A673 (cell line): ENCODE data around the gene ALDH16A1. TPM values are rescaled to one million over a fixed set of nuclear protein-coding genes. Genes with fewer than 3 reads are reported as not detected.

Experiments
- BruUV-seq: library from RNA; stranded (reverse); fragments of 400-500 nt; replicated peaks from 2 replicates; lab custom pipeline; 2021; lab: Mats Ljungman, UMichigan
- CTCF ChIA-PET: fragments of 300-600 bp; sonication (Branson Sonifier 250); formaldehyde crosslinking; loops from one replicate; lab custom pipeline; 2022; ENCODE audit warnings: antibody characterized with exemption; lab: Charles Lee
- POLR2A ChIA-PET: fragments of 300-600 bp; sonication (Branson Sonifier 250); formaldehyde crosslinking; loops from one replicate; lab custom pipeline; 2022; ENCODE audit warnings: antibody characterized with exemption; ENCODE audit not compliant: low non-redundant PET; lab: Charles Lee
- DNase-seq: peaks from one replicate; pipeline ENCODE4 v3.0.0-alpha.2; 2015; ENCODE audit warnings: low spot score
- H3K27ac ChIP-seq: fragments of 200-600 bp; sonication (generic); 2 replicates; pipeline ENCODE4 v1.5.1; 2016; ENCODE audit warnings: mixed run types, low read depth, mild to moderate bottlenecking, mixed read lengths, antibody characterized with exemption, low read length; ENCODE audit not compliant: poor library complexity, severe bottlenecking
- H3K27me3 ChIP-seq: fragments of 200-600 bp; sonication (generic); replicated peaks from 2 replicates; pipeline ENCODE4 v1.6.1; 2017; ENCODE audit warnings: mixed run types, low read depth, mild to moderate bottlenecking, mixed read lengths, antibody characterized with exemption, low read length; ENCODE audit not compliant: insufficient read depth, poor library complexity
- H3K36me3 ChIP-seq: fragments of 200-600 bp; sonication (generic); 2 replicates; pipeline ENCODE4 v1.6.1; 2016; ENCODE audit warnings: mixed run types, mild to moderate bottlenecking, mixed read lengths, antibody characterized with exemption, low read length; ENCODE audit not compliant: insufficient read depth, poor library complexity, severe bottlenecking
- H3K4me1 ChIP-seq: fragments of 200-600 bp; sonication (generic); 2 replicates; pipeline ENCODE4 v1.6.1; 2017; ENCODE audit warnings: mixed run types, mild to moderate bottlenecking, mixed read lengths, antibody characterized with exemption, low read length; ENCODE audit not compliant: insufficient read depth, poor library complexity, severe bottlenecking
- H3K4me3 ChIP-seq: fragments of 200-600 bp; sonication (generic); 2 replicates; pipeline ENCODE4 v1.5.1; 2016; ENCODE audit warnings: low read depth, mixed run types, mild to moderate bottlenecking, mixed read lengths, low read length; ENCODE audit not compliant: poor library complexity, severe bottlenecking
- H3K9me3 ChIP-seq: fragments of 200-600 bp; sonication (generic); 2 replicates; pipeline ENCODE4 v1.6.1; 2016; ENCODE audit warnings: mixed run types, low read depth, mild to moderate bottlenecking, mixed read lengths, antibody characterized with exemption, low read length; ENCODE audit not compliant: poor library complexity, severe bottlenecking
- EZH2 ChIP-seq: fragments of 200-600 bp; sonication (generic); IDR thresholded peaks from 2 replicates; pipeline ENCODE4 v1.6.1; 2017; ENCODE audit warnings: borderline replicate concordance, low read depth, mild to moderate bottlenecking, mixed read lengths, antibody characterized with exemption, low read length; ENCODE audit not compliant: poor library complexity, severe bottlenecking
- intact Hi-C: fragments of 100-400 bp; cut with micrococcal nuclease; formaldehyde crosslinking; loops from one replicate; pipeline ENCODE4 v1.10.0; 2022; ENCODE audit not compliant: unreplicated experiment
- total RNA-seq: library from RNA; stranded (reverse); gene quantifications from 2 replicates; pipeline ENCODE4 v1.2.3, GENCODE V29; 2021
- TF ChIP-seq, protein P1 (sequence below): fragments of 300-800, 200-600 bp; sonication (generic); conservative IDR thresholded peaks from 2 replicates; pipeline ENCODE4 v1.5.1; 2017; ENCODE audit warnings: low read depth, mild to moderate bottlenecking, antibody characterized with exemption, low read length, moderate library complexity, mixed read lengths

ALDH16A1 gene
- total RNA-seq, 1 experiment from 2014 or later: 23.2 TPM

DNA sequence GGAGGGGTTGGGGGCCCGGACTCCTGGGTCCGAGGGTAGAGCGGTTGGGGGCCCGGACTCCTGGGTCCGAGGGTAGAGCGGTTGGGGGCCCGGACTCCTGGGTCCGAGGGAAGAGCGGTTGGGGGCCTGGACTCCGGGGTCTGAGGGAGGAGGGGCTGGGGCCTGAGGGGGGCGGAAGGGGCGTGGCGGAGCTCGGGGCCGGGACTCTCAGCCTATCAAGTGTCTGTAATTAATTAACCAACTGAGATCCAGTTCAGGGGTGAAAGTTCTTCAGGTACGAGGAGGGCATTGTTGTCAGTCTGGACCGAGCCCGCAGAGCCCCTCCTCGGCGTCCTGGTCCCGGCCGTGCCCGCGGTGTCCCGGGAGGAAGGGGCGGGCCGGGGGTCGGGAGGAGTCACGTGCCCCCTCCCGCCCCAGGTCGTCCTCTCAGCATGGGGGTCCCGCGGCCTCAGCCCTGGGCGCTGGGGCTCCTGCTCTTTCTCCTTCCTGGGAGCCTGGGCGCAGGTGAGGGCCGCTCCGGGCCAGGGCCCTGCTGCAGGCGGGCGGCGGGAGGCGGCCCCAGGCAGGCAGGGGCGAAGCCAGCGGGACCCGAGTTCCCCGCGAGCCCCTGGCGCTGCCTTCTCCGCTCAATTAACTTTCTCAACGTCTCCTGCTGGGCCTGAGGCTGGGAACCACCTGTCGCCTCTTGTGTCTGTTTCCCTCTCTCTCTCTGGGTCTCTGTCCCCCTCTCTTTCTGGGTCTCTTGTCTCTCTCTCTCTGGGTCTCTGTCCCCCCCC is 60.1 kb downstream of the ALDH16A1 start:
- H3K4me3 ChIP-seq: peak overlapping the region; percentile 84
- no peaks in the 10 kb centered on the region for H3K27me3 ChIP-seq
- H3K36me3 ChIP-seq: peaks cover 26% of the 10 kb centered on the region
- CTCF ChIA-PET: interaction anchor here (0.5 to 0.7 kb wide), 3 partner anchors 9 to 15 kb away, joined by 3 to 7 read pairs (median 4); partner anchors contain the start of gene RCN3
- BruUV-seq: no TSS peak
- peak overlapping the region; percentile 95 for H3K27ac ChIP-seq
- peak; percentile 86 for DNase-seq
- TF ChIP-seq, protein P1, sequence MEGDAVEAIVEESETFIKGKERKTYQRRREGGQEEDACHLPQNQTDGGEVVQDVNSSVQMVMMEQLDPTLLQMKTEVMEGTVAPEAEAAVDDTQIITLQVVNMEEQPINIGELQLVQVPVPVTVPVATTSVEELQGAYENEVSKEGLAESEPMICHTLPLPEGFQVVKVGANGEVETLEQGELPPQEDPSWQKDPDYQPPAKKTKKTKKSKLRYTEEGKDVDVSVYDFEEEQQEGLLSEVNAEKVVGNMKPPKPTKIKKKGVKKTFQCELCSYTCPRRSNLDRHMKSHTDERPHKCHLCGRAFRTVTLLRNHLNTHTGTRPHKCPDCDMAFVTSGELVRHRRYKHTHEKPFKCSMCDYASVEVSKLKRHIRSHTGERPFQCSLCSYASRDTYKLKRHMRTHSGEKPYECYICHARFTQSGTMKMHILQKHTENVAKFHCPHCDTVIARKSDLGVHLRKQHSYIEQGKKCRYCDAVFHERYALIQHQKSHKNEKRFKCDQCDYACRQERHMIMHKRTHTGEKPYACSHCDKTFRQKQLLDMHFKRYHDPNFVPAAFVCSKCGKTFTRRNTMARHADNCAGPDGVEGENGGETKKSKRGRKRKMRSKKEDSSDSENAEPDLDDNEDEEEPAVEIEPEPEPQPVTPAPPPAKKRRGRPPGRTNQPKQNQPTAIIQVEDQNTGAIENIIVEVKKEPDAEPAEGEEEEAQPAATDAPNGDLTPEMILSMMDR: no peak
- no peak for TF ChIP-seq EZH2
- intact Hi-C loops: loop anchor here (10.0 kb wide), 1 partner anchor 1222 kb away; no protein-coding TSS in a partner anchor
- no peaks in the 10 kb centered on the region for H3K9me3 ChIP-seq
- peaks cover 42% of the 10 kb centered on the region for H3K4me1 ChIP-seq
- POLR2A ChIA-PET: no interaction called here

DNA sequence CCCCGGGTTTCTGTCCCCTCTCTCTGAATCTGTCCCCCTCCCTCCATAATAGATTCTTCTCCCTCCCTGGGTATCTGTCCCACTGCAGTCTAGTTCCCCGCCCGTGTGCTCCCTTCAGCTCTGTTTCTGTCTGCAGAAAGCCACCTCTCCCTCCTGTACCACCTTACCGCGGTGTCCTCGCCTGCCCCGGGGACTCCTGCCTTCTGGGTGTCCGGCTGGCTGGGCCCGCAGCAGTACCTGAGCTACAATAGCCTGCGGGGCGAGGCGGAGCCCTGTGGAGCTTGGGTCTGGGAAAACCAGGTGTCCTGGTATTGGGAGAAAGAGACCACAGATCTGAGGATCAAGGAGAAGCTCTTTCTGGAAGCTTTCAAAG is 60.7 kb downstream of the ALDH16A1 start:
- DNase-seq: no peak
- BruUV-seq: TSS peak; percentile 47
- Histone ChIP-seq H3K4me3 (peak overlapping the region; percentile 84), H3K36me3 (peaks cover 29% of the 10 kb centered on the region), H3K4me1 (peaks cover 42% of the 10 kb centered on the region), H3K9me3 (no peaks in the 10 kb centered on the region), H3K27ac (peak overlapping the region; percentile 95), H3K27me3 (no peaks in the 10 kb centered on the region)
- POLR2A ChIA-PET: no interaction called here
- no peak for TF ChIP-seq EZH2
- TF ChIP-seq, protein P1: no peak
- intact Hi-C loops: loop anchor here (10.0 kb wide), 1 partner anchor 1221 kb away; no protein-coding TSS in a partner anchor
- CTCF ChIA-PET: no interaction called here

DNA sequence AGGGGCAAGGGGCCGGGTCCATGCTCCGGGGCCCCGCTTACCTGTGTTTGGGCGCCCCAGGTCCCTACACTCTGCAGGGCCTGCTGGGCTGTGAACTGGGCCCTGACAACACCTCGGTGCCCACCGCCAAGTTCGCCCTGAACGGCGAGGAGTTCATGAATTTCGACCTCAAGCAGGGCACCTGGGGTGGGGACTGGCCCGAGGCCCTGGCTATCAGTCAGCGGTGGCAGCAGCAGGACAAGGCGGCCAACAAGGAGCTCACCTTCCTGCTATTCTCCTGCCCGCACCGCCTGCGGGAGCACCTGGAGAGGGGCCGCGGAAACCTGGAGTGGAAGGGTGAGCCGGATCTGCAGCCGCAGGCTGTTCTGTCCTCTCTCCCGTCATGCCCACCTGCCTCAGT is 61.1 kb downstream of the ALDH16A1 start:
- H3K27ac ChIP-seq: peak overlapping the region; percentile 95
- H3K9me3 ChIP-seq: no peaks in the 10 kb centered on the region
- TF ChIP-seq, protein P1: no peak
- TF ChIP-seq EZH2: no peak
- CTCF ChIA-PET: no interaction called here
- no TSS peak for BruUV-seq
- POLR2A ChIA-PET: no interaction called here
- intact Hi-C loops: loop anchor here (10.0 kb wide), 1 partner anchor 1221 kb away; no protein-coding TSS in a partner anchor
- no peak for DNase-seq
- H3K4me1 ChIP-seq: peaks cover 39% of the 10 kb centered on the region
- H3K27me3 ChIP-seq: no peaks in the 10 kb centered on the region
- peaks cover 29% of the 10 kb centered on the region for H3K36me3 ChIP-seq
- H3K4me3 ChIP-seq: peak overlapping the region; percentile 84
